ENCODE results near the gene HBG2. TPM values are rescaled to one million over a fixed set of nuclear protein-coding genes. Genes with fewer than 3 reads are reported as not detected.

Gene HBG2
- total and polyA plus RNA-seq, 9 of the 15 experiments (the other 6 are each of a cell fraction or from before 2014, with no cell fraction given) = 1,626 to 58,619 (median 10,515) TPM

DNA sequence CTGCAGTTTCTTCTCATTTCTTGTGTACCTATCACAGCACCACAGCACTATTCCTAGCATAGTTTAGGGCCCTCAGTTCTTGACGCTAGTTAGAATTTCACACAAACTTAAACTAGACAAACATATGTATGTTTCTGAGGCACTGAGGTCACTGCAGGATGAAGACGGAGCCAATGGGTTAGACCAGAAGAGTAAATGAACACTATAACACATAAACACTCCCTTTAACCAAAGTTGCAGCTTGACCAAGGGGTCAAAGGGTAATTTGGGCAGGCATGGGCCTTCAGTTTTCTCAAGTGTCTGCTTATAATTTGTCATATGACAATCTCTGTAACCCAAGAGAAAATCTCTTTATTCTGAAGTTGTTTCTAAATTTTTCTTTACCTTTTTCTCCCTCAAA lies 28.0 kb upstream of the HBG2 start (continued):
- TF ChIP-seq ZNF592 (IDR thresholded peaks at IDR 0.05) (peak; percentile 37; the same call in 1 of the 2 replicates), NR2C1 (IDR thresholded peaks at IDR 0.05) (peak; percentile 60), NR2C1 (tag; IDR thresholded peaks at IDR 0.05) (peak; percentile 76), RBM22 (IDR thresholded peaks at IDR 0.05; ENCODE audit: low read depth, low read length, poor library complexity, severe bottlenecking) (no peak), NR2C2 (CRISPR knock-in tag; IDR thresholded peaks at IDR 0.05) (no peak), NR2C2 (tag; IDR thresholded peaks at IDR 0.05) (peak; percentile 63; the same call in 1 of the 2 replicates)

GRCh38 chr11:5281596-5281995 lies 27.0 kb upstream of the HBG2 start:
- H3K79me2 ChIP-seq (ENCODE audit: control insufficient read depth, insufficient read depth, low read length) = peaks cover 89% of the 10 kb centered on the region
- in situ Hi-C loops (cut with MboI) = no loop called here
- peaks cover 30 to 91% of the 10 kb centered on the region in 2 experiments for H3K4me1 ChIP-seq (replicated peaks in 1 of 2; ENCODE audit: control insufficient read depth in 2 of 2, insufficient read depth in 2 of 2, low read length in 2 of 2)
- peaks cover 55% of the 10 kb centered on the region for H3K36me3 ChIP-seq (ENCODE audit: control insufficient read depth, insufficient read depth, low read length)
- no peak overlapping the region for H3K4me3 ChIP-seq
- ATAC-seq = no peak
- no peak for DNase-seq (ENCODE audit: extremely low read depth in 1 of 4, low spot score in 3 of 4)
- intact Hi-C loops (cut with micrococcal nuclease) = loop anchor here (10.0 kb wide), 2 partner anchors 223 to 313 kb away; partner anchors contain the start of genes TRIM6 and UBQLN3
- no peak overlapping the region for H2AFZ ChIP-seq (ENCODE audit: low read depth, low read length)
- peak overlapping the region; percentile 27; the same call in 1 of the 2 replicates for H3K4me2 ChIP-seq (ENCODE audit: insufficient read depth, low read length)
- no peaks in the 10 kb centered on the region for H3K9me1 ChIP-seq (ENCODE audit: control insufficient read depth, insufficient read depth, low read length)
- H3K27ac ChIP-seq (ENCODE audit: extremely low read depth, low read depth, low read length) = peak overlapping the region; percentile 51
- 0 out of 4 replicates have a peak overlapping the region, but pooled peaks of 1 of the 2 experiments have one; percentile 3 for H3K9ac ChIP-seq (ENCODE audit: insufficient read depth in 1 of 2, low read depth in 2 of 2, low read length in 2 of 2)
- no peaks in the 10 kb centered on the region for H3K9me3 ChIP-seq (replicated peaks; ENCODE audit: control insufficient read depth, insufficient read depth, low read depth, low read length)
- H4K20me1 ChIP-seq (replicated peaks; ENCODE audit: control insufficient read depth, insufficient read depth, low read length) = no peaks in the 10 kb centered on the region
- ChIA-PET CTCF (ENCODE audit: low intra/inter-chr PET ratio) (no interaction called here), POLR2A (interaction anchor here (0.9 to 7.3 kb wide), 7 partner anchors 8 to 224 kb away, joined by 3 to 55 read pairs (median 7); partner anchors contain the start of genes HBE1 and HBG1)
- no TSS peak for BruUV-seq (replicated peaks)
- FAIRE-seq = no peak
- no peaks in the 10 kb centered on the region for H3K27me3 ChIP-seq (ENCODE audit: control insufficient read depth in 2 of 2, insufficient read depth in 2 of 2, low read length in 2 of 2)
- TF ChIP-seq RFX1 (IDR thresholded peaks at IDR 0.05) = peak; percentile 12; the same call in 1 of the 2 replicates
- TF ChIP-seq, protein P1, sequence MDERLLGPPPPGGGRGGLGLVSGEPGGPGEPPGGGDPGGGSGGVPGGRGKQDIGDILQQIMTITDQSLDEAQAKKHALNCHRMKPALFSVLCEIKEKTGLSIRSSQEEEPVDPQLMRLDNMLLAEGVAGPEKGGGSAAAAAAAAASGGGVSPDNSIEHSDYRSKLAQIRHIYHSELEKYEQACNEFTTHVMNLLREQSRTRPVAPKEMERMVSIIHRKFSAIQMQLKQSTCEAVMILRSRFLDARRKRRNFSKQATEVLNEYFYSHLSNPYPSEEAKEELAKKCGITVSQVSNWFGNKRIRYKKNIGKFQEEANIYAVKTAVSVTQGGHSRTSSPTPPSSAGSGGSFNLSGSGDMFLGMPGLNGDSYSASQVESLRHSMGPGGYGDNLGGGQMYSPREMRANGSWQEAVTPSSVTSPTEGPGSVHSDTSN (CRISPR knock-in tag; IDR thresholded peaks at IDR 0.05; ENCODE audit: low read depth) = no peak
- TF ChIP-seq, protein P1 (tag; conservative IDR thresholded peaks at IDR 0.05; ENCODE audit: low read depth) = 0 out of 2 replicates have a peak, but pooled peaks have one; percentile 32
- TF ChIP-seq ZNF592 (IDR thresholded peaks at IDR 0.05) = 0 out of 2 replicates have a peak, but pooled peaks have one; percentile 37
- TF ChIP-seq CBFA2T3 (IDR thresholded peaks at IDR 0.05) = no peak
